Peyer's patch (tissue), 4 donors: ENCODE data around the gene ZNF280D. TPM values are rescaled to one million over a fixed set of nuclear protein-coding genes. Genes with fewer than 3 reads are reported as not detected.
"Not testable (repeated sequence)": the region's sequence is repeated elsewhere in the genome, so short reads cannot be mapped to it uniquely, and the experiment has no call there.

Source experiments
- DNase-seq, 3 donors: peaks; one replicate each; pipeline ENCODE4 v3.0.0-alpha.2; 2017 to 2019
- H3K27ac ChIP-seq, 4 donors: fragments of 200-600 bp; sonication (generic); one replicate each; pipeline ENCODE4 v1.5.1; 2016 to 2019
- H3K27me3 ChIP-seq, 2 donors: fragments of 200-600 bp; sonication (generic); one replicate each; pipeline ENCODE4 v1.5.1; 2019
- H3K36me3 ChIP-seq, 3 donors: fragments of 200-600 bp; sonication (generic); one replicate each; pipeline ENCODE4 v1.5.1; 2016 to 2019
- H3K4me1 ChIP-seq, 4 donors: fragments of 200-600 bp; sonication (generic); one replicate each; pipeline ENCODE4 v1.5.1; 2016 to 2019
- H3K4me3 ChIP-seq, 4 donors: fragments of 200-600 bp; sonication (generic); 1 replicate in 3 of 4; 2 replicates in 1 of 4; pipeline ENCODE4 v1.5.1; 2016 to 2019; ENCODE audit warnings: mild to moderate bottlenecking in 1 of 4
- H3K9me3 ChIP-seq, 4 donors: fragments of 200-600 bp; sonication (generic); one replicate each; pipeline ENCODE4 v1.5.1; 2016 to 2019; ENCODE audit warnings: mild to moderate bottlenecking in 1 of 4
- CTCF ChIP-seq, 6 experiments: fragments of 450-650 bp in 4 of 6; fragments of 200-600 bp in 2 of 6; sonication (generic) in 1 of 6; IDR thresholded peaks; one replicate each; pipeline ENCODE4 v1.5.1; 2017 to 2019; ENCODE audit warnings: antibody characterized with exemption in 6 of 6, mild to moderate bottlenecking in 3 of 6, moderate library complexity in 1 of 6
- POLR2A ChIP-seq, 2 donors: fragments of 450-650 bp; IDR thresholded peaks; one replicate each; pipeline ENCODE4 v1.5.1; 2017; ENCODE audit warnings: antibody characterized with exemption in 2 of 2, mild to moderate bottlenecking in 2 of 2, moderate library complexity in 2 of 2
- total RNA-seq, 4 donors: library from RNA; depleted of rRNA; stranded (reverse); fragments of >200 nt; gene quantifications; one replicate each; pipeline ENCODE4 v1.1.0, GENCODE V29; 2016

The ZNF280D gene
- total RNA-seq, 4 donors from 2014 or later: 34.2 to 82.5 (median 45.1) TPM

DNA sequence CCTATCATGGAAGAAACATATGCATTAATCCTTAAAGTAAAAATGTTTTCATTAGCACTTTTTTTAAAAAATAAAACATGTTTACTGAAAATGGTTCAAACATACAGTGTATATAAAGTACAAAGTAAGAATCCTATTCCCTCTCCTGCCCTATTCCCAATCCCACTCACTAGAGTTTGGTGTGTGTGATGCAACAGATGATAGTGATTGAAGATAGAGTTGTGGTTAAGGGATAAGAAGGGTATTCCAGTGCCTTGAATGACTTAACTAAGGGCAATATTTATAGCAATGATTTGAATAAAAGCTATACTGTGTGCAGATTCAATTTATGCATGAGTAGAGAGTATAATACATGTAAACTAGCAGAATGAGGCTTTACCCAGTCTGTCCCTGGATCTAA, 18.1 kb downstream of the ZNF280D start:
- H3K4me1 ChIP-seq: no peaks in the 10 kb centered on the region

GRCh38 chr15:56709502-56709901, 23.8 kb downstream of the ZNF280D start:
- H3K4me1 ChIP-seq, H3K4me3 ChIP-seq, H3K27me3 ChIP-seq, DNase-seq, H3K36me3 ChIP-seq, H3K27ac ChIP-seq, H3K9me3 ChIP-seq: not testable (repeated sequence)

More for the DNA sequence above, 18.1 kb downstream of the ZNF280D start:
- no peaks in the 10 kb centered on the region for H3K27me3 ChIP-seq
- DNase-seq: no peak
- H3K4me3 ChIP-seq: no peak overlapping the region
- no peaks in the 10 kb centered on the region for H3K36me3 ChIP-seq
- H3K9me3 ChIP-seq: no peaks in the 10 kb centered on the region
- no peak for TF ChIP-seq CTCF (IDR thresholded peaks at IDR 0.05)
- no peak for TF ChIP-seq POLR2A (IDR thresholded peaks at IDR 0.05)
- H3K27ac ChIP-seq: no peak overlapping the region

DNA sequence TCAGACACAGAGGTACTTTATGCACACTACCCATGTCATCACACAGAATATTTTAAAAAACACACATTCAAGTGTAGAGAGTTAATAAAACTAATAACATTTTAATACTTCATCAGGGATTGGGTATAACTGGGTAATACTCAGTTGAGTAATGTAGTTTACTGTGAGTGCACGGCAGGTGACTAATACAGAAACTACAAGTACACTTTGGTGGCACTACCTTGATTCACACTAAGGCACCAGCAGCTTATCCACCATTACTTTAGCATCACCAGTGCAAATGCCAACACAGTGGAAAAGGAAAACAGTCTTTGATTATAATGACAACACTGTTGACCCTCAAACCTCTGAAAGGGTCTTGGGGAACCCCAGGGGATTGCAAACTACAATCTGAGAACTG, 33.6 kb downstream of the ZNF280D start:
- DNase-seq: no peak
- H3K4me3 ChIP-seq: no peak overlapping the region
- H3K9me3 ChIP-seq: no peaks in the 10 kb centered on the region
- TF ChIP-seq POLR2A (IDR thresholded peaks at IDR 0.05) (no peak), CTCF (IDR thresholded peaks at IDR 0.05) (no peak)
- H3K4me1 ChIP-seq: no peaks in the 10 kb centered on the region
- no peaks in the 10 kb centered on the region for H3K27me3 ChIP-seq
- H3K36me3 ChIP-seq: peaks cover 0 to 41% (median 0%) of the 10 kb centered on the region in 3 donors
- H3K27ac ChIP-seq: no peak overlapping the region

GRCh38 chr15:56698270-56698669, 35.0 kb downstream of the ZNF280D start:
- TF ChIP-seq POLR2A (IDR thresholded peaks at IDR 0.05) (no peak), CTCF (IDR thresholded peaks at IDR 0.05) (no peak)
- H3K27me3 ChIP-seq: no peaks in the 10 kb centered on the region

GRCh38 chr15:56693761-56694160, 39.5 kb downstream of the ZNF280D start:
- no peak for TF ChIP-seq CTCF (IDR thresholded peaks at IDR 0.05)
- no peak for TF ChIP-seq POLR2A (IDR thresholded peaks at IDR 0.05)
- no peaks in the 10 kb centered on the region for H3K4me1 ChIP-seq
- no peak for DNase-seq
- H3K9me3 ChIP-seq: no peaks in the 10 kb centered on the region
- H3K27me3 ChIP-seq: no peaks in the 10 kb centered on the region
- no peak overlapping the region for H3K4me3 ChIP-seq
- no peak overlapping the region for H3K27ac ChIP-seq
- peaks cover 0 to 13% (median 0%) of the 10 kb centered on the region in 3 donors for H3K36me3 ChIP-seq

More at GRCh38 chr15:56698270-56698669, 35.0 kb downstream of the ZNF280D start:
- no peak for DNase-seq
- Histone ChIP-seq H3K4me1 (no peaks in the 10 kb centered on the region), H3K9me3 (no peaks in the 10 kb centered on the region), H3K36me3 (peaks cover 0 to 31% (median 0%) of the 10 kb centered on the region in 3 donors), H3K4me3 (no peak overlapping the region), H3K27ac (no peak overlapping the region)

- no peaks in the 10 kb centered on the region for H3K27me3 ChIP-seq
- no peaks in the 10 kb centered on the region for H3K4me1 ChIP-seq
- no peak overlapping the region for H3K27ac ChIP-seq
- no peak overlapping the region for H3K4me3 ChIP-seq
- no peak for DNase-seq
- H3K9me3 ChIP-seq: no peaks in the 10 kb centered on the region
- TF ChIP-seq CTCF (IDR thresholded peaks at IDR 0.05): no peak
- no peak for TF ChIP-seq POLR2A (IDR thresholded peaks at IDR 0.05)
- peaks cover 0 to 5% (median 0%) of the 10 kb centered on the region in 3 donors for H3K36me3 ChIP-seq
Measured at GRCh38 chr15:56690733-56691132, 42.6 kb downstream of the ZNF280D start.
